Myocyte (in vitro differentiated cells): Measurements from ENCODE around the gene ETNK1. TPM values are rescaled to one million over a fixed set of nuclear protein-coding genes. Genes with fewer than 3 reads are reported as not detected.
"Not testable (repeated sequence)": the region's sequence is repeated elsewhere in the genome, so short reads cannot be mapped to it uniquely, and the experiment has no call there.

Experiments
- DNase-seq: peaks from one replicate; pipeline ENCODE4 v3.0.0-alpha.2; 2012; ENCODE audit warnings: low read depth
- total RNA-seq: library from RNA; depleted of rRNA; stranded (reverse); fragments of >200 nt; gene quantifications from 2 replicates; pipeline ENCODE4 v1.2.3, GENCODE V29; 2014

Gene ETNK1
- total RNA-seq, 1 donor from 2014 or later: 22.8 TPM

DNA sequence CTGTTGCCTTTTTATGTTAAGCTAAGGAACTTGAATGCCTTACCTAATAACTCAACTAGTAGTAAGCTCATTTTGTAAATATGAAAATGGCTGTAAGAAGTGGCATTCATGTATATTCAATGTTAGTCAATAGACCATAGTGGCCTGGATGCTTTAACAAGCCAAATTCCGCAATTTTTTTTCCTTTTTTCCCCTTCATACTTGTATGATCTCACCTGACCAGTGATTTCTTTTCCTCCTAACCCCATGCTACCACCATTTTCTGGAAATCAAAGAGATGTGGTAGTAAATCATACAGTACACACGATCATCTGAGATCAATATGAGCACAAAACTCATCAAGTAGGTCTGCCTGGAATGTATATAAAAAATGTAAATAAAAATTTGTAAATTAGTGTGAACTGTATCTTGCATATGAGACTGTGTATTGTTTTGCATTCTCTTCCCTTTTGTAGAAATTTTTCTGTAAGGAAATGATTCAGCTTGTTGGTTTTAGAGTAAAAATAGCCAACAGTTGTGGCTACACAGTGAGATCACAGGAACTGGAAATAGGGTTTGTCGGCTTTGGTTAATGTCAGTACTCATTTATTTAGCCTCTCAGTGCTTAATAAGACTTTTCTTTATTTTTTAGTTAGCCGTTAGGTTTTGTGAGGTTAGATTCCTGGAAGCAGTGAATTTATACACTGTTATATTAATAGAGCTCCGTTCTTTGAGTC is 62.5 kb downstream of the ETNK1 start:
- peak; percentile 76 for DNase-seq

DNA sequence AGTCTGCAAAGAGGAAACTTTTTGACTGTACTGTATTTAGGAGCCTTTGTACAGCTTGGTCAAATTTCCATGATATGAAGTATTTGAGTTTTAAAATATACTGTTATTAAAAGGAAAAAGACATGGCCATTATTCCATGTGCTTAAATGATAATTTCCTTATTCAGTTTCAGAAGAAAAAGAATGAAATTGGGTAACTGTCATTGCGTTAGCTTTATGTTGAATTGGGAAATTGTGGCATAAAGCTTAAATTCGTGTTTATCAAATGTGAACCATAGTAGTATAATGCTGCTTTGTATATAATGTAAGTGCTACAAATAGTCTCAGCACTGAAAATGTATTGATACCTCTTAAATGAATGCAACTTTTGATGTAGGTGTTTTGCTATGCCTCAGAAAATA is 64.9 kb downstream of the ETNK1 start:
- no peak for DNase-seq

DNA sequence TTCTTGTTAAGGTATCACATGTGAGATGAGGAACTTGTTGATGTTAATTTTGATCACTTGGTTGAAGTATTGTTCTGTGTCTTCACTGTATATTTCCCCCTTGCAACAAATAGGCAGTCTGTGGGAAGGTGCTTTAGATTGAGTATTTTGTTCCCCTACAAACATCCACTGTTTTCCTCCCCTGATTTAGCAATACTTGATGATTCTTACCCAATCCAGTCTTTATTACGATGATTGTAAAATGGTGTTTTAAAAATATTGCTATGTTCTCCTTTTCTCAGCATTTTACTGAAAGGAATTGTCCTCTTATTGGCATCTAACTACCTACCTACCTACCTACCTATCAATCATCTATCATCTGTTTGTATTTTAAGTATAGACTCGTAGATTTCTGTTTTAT is 66.3 kb downstream of the ETNK1 start:
- no peak for DNase-seq

DNA sequence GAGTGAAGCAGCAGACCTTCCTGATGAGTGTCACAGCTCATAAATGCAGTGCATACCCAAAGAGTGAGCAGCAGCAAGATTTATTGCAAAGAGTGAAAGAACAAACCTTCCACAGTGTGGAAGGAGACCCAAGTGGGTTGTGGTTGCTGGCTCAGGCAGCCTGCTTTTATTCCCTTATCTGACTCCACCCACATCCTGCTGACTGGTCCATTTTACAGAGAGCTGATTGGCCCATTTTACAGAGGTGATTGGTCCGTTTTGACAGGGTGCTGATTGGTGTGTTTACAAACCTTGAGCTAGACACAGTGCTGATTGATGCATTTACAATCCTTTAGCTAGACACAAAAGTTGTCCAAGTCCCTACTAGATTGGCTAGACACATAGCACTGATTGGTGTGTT is 67.5 kb downstream of the ETNK1 start:
- DNase-seq: not testable (repeated sequence)

DNA sequence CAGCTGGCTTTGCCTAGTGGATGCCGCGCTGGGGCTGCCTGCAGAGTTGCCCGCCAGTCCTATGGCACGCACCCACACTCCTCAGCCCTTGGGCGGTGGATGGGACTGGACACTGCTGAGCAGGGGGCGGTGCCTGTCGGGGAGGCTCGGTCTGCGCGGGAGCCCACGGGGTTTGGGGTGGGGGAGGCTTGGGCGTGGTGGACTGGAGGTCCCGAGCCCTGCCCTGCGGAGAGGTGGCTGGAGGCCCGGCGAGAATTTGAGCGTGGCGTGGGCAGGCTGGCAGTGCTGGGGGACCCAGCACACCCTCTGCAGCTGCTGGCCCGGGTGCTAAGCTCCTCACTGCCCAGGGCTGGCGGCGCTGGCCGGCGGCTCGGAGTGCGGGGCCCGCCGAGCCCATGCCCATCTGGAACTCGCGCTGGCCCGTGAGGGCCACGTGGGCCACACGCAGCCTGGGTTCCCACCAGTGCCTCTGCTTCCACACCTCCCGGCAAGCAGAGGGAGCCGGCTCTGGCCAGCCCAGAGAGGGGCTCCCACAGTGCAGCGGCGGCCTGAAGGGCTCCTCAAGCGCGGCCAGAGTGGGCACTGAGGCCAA is 68.1 kb downstream of the ETNK1 start:
- no peak for DNase-seq

DNA sequence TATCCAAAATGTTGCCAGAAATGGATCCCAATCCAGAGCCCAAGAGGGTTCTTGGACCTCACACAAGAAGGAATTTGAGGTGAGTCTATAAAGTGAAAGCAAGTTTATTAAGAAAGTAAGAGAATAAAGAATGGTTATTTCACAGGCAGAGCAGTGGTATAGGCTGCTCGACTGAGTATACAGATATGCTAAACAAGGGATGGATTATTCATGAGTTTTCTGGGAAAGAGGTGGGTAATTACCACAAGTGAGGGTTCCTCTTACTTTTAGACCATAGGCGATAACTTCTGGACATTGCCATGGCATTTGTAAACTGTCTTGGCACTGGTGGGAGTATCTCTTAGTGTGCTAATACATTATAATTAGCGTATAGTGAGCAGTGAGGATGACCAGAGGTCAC is 73.6 kb downstream of the ETNK1 start:
- DNase-seq: no peak

DNA sequence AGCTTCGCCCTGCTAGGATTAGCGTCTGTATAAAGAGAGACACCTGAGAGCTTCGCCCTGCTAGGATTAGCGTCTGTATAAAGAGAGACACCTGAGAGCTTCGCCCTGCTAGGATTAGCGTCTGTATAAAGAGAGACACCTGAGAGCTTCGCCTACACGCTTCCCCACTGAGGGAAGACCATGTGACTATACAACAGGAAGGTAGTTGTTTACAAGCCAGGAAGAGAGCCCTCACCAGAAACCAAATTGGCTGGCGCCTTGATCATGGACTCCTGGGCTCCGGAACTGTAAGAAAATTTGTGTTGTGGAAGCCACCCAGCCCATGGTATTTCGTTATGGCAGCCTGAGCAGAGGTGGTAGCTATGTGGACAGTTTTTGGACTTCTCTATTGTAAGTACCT is 74.7 kb downstream of the ETNK1 start:
- not testable (repeated sequence) for DNase-seq

DNA sequence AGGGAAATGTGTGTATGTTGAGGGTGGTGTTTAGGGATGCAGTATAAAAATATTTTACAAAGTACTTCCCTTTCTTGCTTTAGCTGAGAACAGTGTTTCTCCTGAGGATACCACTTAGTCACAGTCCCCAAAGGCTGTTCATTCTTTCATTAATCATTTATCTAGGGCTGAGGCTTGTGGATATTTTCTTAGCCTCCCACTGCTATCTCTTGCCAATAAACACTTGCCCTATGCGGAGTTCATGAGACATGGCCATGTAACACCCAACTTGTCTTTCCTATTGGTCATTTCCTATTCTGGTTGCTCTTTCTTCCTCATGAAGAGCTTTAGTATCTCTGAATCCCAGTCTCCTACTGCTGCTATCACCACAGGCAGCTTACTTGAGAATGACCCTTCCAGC is 75.1 kb downstream of the ETNK1 start:
- DNase-seq: no peak

DNA sequence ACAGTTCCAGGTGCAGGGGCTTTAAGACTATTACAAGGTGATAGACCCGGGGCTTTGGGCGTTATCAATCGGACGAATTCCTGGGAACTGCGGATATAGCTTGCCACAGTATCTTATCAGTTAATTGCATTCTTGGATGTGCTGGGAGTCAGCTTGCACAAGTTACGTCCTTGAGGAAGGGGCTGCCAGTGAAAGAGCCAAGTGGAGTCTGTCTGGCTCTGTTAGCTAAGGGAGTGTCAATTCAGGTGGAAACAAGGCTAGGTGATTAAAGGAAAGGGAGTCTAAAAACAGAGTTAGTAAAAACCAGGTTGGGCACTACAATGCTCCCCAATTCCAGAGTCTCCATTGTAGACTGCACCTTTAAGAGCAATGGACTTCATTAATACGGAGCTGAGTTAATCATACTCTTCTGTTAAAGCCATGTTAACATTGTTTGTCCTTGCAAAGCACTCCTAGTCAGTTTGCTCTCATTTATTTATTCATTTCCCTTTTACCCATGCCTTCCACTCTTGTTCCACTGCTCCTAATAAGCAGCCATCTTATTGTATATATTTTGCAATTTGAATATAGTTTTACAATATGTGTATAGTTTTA is 76.3 kb downstream of the ETNK1 start:
- DNase-seq: not testable (repeated sequence)

DNA sequence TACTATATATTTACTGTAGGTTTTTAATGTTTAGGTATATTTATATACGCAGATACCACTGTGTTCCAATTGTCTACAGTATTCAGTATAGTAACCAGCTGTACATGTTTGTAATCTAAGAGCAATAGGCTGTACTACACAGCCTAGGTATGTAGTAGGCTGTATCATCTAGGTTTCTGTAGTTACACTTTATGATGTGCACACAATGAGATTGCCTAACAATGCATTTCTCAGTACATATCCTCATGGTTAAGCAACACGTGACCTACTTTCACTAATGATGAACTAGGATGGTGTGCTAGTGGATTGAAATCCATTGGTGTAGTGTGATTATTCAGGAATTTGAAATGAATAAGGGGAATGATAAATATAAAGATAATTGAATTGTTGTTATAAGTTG is 77.7 kb downstream of the ETNK1 start:
- no peak for DNase-seq

DNA sequence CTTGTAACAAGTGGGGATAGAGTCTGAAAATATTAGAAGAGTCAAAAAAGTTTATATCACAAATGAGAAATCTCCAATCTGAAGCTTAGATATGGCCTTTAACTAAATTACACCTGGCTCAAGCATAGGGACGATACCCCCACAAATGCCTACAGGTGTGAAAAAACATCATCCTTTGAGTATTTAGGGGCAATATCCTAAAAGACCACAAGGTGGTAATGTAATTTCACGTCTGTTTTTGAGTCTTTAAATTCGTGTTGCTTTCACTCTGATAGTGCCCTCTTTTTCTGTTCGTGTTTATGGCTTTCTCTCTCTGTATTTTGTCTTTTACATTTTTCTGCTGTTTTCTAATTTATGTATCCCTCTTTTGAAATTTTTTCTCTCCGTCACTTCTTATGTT is 84.3 kb downstream of the ETNK1 start:
- DNase-seq: peak; percentile 41

DNA sequence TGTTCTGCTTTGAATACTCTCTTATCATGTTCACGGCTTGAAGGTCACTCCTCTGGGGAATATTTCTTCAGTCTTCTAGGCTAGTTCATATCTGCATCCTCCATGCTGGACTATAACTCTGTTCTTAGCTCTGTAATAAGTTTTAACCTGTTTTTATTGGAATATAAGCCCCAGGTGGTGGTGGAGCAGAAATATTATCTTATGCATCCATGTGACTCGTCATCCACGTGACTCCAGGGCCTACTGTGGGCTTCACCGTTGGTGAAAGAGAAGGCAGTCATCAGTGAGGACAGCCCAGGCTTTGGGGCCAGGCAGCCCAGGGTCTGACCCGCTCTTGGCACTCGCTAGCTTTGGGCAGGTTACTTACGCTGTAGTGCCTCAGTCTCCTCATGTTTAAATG is 87.1 kb downstream of the ETNK1 start:
- DNase-seq: no peak

DNA sequence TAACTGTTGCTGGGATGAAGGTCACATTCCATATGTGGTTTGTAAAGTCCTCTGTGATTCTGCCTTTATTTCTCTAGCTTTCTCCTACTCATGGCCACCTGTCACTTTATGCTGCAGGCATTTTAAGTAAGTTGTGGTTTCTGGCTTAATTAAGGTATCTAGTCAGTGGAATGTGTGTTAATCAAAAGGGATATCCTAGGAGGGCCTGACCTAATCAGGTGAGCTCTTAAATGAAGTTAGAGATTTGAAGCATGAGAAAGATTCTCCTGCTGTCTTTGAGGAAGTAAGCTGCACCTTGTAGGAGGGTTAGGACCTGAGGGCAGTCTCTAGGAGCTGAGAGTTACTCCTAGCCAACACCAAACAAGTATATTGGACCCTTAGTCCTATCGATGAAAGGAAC is 90.3 kb downstream of the ETNK1 start:
- DNase-seq: no peak

DNA sequence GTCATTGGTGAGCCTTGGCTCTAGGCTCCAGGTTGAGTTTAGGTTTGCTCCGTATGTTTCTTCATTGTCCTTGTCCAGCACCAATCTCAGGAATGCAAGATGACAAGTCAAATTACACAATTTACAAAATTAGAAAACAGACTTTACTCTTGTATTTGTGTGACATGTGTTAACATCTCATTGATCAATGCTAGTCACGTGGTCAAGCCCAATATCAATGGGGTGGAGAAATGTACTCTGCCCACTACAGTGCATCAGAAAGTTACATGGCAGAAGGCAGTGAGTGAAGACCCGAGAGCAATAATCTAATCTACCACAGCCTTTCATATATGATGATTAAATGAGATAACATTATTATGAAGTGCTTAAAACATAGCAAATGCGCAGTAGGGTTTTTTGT is 94.8 kb downstream of the ETNK1 start:
- DNase-seq: no peak

DNA sequence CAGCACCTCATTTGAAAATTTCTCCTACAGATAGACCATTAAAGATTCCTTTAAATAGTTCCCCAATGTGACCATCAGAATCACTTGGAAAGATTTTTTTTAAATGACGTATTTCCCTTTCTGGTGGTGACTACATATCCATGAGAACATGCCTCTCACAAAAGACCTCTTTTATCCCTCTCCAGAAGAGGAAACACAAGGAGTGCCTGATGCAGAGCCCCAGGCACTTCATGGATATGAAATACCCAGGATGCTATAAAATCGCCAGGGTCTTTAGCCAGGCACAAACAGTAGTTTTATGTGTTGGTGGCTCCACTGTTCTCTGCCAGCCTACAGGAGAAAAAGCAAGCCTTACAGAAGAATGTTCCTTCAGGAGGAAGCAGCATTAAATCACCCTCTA is 97.1 kb downstream of the ETNK1 start:
- no peak for DNase-seq

DNA sequence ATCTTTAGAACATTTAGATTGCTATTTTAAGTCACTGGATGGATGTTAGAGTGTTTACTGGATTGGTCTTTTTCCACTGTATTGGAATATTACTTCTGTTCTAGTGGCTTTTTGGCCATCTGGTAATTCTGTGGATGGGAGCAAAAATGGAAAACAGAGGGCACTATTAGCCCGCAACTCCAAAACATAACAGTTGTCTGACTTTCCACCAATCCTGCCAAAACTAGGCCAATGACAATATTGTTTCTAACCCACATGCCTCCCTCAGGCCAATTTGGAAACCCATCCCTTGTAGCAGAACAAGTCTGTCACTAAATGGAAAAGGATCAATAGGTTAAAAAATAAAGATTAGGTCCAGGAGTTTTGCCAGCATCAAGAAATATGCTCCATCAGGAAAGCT is 97.8 kb downstream of the ETNK1 start:
- no peak for DNase-seq

DNA sequence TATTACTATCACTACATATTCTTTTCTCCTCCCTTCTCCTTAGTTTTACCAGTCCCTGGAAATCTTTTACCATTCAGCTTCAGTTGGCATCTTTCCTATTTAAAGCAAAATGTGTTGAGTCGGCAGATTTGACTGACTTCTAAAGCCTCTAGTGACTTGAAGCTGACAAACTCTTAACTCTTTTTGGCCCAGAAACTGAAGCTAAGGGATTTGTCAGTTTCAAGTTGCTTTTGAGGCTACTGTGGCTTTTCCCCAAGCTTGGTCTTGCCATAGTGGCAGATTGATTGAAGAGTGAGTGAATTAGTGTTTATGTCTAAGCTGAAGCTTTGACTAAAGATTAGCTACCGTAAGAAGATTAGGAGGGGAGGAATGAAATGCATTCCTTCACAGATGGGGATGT is 104.0 kb downstream of the ETNK1 start:
- peak; percentile 21 for DNase-seq

DNA sequence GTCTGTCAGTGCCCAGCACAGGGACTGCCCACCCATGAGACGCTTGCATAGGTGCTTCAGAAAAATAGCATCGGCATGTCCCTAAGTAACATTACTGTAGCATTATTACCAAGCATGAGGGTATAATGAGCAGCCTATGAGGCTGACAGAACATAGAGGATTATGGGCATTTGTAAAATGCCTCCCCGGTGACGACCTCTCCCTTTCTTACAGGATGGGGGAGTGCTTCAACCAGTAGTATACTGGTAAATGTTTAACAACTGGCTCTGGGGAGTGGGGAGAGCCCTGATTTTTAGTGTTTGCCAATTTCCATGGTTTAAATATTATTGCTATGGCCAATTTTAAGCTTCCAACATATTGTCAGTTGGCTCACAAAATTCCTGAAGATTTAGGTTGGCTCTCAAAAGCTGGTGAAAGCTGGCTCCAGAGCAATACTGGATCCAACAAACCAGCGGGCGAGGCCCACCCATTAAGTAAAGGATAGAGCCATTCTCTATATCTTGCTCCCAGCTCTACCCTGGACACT is 104.5 kb downstream of the ETNK1 start:
- DNase-seq: no peak

DNA sequence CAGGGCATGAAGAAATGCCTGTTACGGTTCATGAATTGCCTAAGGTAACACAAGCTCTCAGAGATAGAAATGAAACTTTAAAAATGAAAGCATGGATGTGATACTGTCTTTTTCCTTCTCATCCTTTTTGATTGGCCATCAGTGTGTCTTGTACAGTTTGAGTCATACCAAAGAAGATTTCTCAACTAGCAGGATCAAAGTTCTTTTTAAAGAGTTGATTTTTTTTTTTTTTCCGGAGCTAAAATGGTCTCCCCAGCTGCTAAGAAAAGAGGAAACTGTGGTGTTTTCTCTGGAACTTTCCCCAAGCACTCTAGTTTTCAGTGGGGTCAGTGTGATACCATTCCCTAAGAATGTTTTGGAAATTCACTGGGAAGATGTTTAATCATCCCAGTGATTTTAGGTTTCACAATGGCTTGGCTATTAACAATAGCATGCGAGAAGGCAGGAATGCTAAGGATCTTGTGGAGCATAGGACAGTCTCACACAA is 105.0 kb downstream of the ETNK1 start:
- peak; percentile 78 for DNase-seq

DNA sequence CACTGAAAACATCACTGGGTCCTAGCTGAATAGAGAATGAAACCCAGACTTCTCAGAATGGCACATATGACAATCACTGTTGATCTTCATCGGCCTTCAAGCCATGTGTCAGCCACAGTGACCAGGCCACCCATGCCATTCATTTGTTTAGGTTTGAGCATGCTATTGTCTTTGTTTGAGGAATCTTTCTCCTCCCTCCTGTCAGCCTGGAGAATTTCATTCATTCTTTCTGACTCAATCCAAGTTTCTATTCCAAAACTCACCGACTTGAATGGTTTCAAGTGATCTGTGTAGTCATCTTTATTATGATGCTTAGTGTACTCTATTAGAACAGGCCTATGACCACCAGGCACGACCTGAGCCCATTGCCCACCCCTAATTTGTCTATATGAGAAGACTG is 106.3 kb downstream of the ETNK1 start:
- DNase-seq: no peak

DNA sequence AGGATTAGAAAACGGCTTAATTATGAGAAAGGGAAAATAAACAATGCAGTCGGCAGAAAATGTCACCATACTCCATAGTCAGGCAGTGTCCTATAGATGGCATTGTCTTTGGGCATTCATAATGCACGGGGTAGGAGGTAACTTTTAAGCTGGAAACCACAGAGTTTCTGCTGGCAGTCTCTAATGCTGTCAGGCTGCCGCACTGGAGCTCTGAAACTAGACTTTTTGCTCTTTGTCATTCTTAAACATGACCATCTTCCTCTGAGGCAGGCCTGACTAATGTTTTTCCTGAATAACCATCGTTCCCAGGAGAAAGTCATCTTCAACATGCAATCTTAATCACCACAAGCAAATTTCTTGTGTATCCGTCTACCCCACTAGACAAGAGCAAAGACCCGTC is 108.8 kb downstream of the ETNK1 start:
- DNase-seq: peak; percentile 21

DNA sequence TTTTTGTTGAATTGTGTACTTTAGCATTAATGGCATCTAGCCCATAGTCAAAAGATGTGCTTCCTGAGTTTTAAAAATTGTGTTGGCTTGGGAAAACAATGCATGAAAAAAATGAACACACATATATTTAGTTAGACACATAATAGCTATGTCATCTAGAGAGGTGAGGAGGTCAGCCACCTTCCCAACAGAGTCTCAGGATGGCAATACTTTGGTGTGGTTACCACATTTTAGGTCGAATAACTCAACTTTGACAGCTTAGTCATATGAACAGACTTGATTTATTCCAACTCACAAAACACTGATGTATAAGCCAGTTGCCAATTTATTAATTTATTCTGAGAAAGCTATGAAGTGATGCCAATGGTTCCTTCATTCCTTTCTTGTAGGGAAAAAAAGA is 114.0 kb downstream of the ETNK1 start:
- DNase-seq: peak; percentile 59
